Renal cortical epithelial cell (primary cell): ENCODE results near the gene MBNL2. TPM values are rescaled to one million over a fixed set of nuclear protein-coding genes. Genes with fewer than 3 reads are reported as not detected.
"Not testable (repeated sequence)": the region's sequence is repeated elsewhere in the genome, so short reads cannot be mapped to it uniquely, and the experiment has no call there.

Source experiments
- DNase-seq: peaks from one replicate; pipeline ENCODE4 v3.0.0-alpha.2; 2011; ENCODE audit warnings: low read depth
- total RNA-seq: library from RNA; depleted of rRNA; stranded (reverse); fragments of >200 nt; gene quantifications from 2 replicates; pipeline ENCODE4 v1.2.3, GENCODE V29; 2014

MBNL2 gene
- 36.5 and 124 TPM in 2 replicates for total RNA-seq

DNA sequence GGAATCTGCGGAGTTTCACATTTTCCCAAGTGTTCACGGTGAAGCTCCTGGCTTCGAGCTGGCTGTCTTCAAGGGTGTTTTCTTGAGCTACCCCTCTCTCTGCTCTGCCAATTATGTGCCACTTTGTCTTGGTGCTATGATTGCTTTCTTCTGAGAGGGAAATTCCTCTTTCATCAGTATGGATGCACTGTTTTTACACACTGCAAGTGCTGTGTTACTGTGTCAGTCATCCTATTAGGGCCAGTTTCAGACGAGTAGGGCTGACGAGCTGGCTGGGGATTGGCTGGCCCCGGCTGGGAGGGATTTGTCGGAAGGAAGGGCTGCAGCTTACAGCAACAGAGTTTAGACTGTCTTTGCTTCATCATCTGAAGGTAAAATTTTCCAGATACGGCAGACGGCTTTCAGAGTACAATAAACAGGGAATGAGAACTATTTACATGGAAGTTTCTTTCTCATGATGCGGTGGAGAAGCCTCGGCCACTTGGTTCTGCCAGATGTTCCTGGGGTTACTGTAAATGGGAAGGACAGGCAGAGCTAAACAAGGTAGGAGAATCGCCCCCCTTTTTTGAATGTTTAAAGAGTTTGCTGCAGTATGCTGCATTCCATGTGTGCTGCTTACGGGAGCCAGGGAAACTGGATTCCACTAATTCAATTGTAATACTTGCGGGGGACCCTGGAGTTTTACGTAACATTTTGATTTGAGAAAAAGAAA, at the start of gene MBNL2:
Gene MBNL2 (plus strand): TSS at position 345 of the 712 bp plus-strand sequence. CDS start 53,903 bp downstream, outside the sequence.
- DNase-seq: peak; percentile 96

- no peak for DNase-seq
These were observed 47.5 kb upstream of the MBNL2 start for GRCh38 chr13:97174638-97175037.

DNA sequence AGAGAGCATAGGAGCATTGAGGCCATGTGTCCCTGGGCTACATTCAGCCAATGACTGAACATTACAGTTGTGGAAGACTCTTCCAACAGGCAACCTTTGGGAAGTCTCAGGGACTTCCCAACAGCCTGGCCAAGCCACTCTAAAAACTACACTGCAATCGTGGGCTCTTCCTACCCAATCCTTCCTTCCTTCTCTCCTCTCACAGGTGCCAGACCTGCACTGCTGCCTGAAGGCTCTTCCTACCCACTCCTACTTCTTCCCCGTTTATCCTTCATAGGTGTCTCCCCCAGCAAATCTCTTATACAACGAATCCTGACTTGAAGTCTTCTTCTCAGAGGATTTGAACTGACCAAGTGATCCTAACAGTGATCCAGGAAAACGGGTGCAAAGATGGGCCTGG, 47.1 kb upstream of the MBNL2 start:
- no peak for DNase-seq

DNA sequence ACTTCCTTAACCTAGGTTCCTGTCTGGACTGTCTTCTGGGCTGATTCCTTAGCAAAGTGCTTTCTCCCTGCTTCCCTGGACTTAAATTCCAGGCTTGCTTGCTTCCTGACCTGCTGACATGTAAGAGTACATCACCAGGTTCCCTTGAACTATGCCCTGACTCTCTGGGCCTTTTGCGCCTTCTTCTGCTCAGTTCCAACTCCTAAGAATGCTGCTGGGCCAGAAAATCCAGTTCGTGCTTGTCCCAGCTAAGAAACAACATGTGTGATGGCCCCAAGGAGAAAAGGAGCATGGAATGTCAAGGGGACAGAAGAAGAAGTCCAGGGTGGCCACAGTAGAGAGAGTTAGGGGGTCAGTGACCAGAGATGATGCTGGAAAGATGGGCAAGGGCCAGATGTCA, 42.6 kb upstream of the MBNL2 start:
- DNase-seq: no peak

- no peak for DNase-seq
These were observed 39.8 kb upstream of the MBNL2 start for GRCh38 chr13:97182111-97182890.

DNA sequence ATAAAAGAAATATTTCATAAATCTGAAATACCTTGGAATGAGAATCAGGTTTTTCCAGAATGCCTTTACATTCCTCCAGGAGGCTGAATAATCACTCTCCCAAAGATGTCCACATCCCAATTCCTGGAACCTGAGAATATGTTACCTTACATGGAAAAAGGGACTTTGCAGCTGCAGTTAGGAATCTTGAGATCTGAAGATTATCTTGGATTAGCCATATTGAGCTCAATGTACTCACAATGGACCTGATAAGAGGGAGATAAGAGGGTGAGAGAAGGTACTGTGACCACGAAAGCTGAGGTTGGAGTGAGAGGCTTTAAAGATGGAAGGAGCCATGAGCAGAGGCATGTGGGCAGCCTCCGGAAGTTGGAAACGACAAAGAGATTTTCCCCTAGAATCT, 36.8 kb upstream of the MBNL2 start:
- no peak for DNase-seq

DNA sequence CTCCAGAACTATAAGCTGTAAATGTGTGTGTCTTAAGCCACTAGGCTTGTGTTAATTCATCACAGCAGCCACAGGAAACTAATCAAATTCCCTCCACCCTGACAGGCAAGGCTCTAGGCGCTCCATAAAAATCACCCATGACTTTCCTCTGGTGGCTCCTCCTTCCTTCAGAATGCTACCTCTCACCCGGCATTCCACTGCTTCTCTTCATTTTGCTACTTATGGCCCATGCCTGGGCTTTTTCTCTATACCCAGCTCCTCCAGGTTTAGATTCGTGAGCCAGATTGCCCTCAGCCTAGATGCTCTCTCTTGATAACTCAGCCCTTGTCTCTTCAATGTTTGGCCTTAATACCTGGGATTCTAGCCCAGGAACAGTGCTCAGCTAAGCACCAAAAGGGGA, 36.4 kb upstream of the MBNL2 start:
- DNase-seq: no peak

DNA sequence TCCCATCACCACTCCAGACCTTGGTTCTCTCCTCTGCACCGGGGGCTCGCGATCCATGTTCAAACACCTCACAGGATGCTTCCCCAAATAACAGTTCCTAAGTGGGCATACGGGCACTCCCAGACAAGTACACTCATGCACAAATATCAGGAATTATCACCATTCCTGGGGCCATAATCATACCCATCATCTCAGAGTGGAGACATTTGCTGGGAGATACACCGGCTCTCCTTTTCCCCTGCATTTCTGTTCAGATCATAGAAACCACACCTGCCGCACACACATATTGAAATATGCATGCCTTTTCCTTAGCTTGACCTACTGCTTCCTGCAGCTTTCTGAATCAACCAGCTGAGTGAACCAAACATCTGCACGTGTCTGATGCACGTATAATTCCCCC, 33.9 kb upstream of the MBNL2 start:
- no peak for DNase-seq

GRCh38 chr13:97189928-97190327, 32.2 kb upstream of the MBNL2 start:
- no peak for DNase-seq

GRCh38 chr13:97191142-97191541, 31.0 kb upstream of the MBNL2 start:
- DNase-seq: no peak

DNA sequence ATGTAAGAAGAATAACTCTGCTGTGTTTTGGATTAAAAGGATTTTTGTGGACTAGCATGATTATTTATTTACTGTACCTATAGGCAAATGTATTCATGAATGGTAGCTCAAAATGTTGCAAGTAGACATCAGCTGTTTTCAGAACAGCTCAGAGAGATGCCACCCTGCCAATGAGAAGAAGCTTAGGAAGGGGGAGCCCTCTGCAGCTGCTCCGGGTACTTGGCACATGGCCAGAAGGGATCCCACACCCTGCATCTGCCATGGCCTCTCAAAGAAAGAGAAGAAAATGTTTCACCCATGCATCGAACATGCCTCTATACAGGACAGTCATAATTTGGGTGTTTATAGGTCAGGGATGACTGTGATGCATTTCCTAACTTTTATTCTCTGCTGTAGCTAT, 30.5 kb upstream of the MBNL2 start:
- no peak for DNase-seq

DNA sequence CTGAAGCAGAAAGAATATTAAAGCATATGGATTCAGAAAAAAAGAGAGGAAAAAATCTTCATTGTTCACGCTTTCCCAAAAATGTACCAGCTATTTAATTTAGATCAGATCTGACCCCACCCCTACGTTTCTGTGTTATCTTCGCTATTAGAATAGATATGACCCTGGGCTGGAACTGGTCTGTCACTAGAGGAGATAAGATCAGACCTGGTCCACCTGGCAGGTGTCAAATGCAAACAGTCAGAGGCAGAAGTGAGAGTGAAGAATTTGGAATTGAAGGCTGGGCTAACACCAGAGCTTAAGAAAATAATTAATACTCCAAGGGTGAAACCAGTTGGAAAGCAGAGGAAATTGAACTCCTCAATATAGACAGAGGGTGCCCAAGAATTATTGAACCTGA, 30.0 kb upstream of the MBNL2 start:
- DNase-seq: peak; percentile 17

DNA sequence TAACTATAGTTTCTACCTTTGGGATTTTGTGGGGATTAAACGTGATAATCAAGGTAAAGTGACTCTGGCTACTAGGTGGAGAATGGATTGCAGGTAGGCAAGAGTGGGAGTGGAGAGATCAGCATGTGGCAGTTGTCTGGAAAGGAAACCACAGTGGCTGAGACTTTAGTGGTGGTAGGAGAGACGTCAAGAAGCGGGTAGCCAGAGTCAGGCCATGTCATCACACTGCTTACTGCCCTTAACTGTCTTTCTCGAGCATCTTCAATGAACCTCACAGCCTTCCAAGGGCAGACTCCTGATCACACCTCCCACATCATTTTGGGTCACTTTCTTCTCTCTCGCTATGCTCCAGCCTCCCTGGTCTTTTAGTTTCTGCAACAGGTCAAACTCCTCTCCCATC, 28.6 kb upstream of the MBNL2 start:
- no peak for DNase-seq

GRCh38 chr13:97194479-97194878, 27.7 kb upstream of the MBNL2 start:
- peak; percentile 63 for DNase-seq

DNA sequence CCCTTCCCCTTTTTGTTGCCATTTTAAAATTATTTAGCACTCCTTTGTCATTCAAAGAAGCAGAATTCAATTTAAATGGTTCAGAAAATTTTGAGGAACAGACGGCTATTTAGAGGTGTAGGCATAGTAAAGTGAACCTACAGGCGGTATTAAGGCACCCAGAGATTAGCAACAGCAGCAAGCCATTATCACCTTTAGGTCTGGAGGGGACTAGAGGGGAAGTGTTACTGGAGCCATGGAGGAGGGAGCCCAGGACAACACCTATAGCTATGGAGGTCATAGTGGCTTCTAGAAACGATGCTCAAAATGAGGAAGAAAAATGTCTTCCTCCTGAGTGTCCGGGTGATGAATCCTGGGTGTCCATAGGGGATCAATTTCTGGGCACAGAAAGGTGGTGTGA, 25.8 kb upstream of the MBNL2 start:
- DNase-seq: no peak

DNA sequence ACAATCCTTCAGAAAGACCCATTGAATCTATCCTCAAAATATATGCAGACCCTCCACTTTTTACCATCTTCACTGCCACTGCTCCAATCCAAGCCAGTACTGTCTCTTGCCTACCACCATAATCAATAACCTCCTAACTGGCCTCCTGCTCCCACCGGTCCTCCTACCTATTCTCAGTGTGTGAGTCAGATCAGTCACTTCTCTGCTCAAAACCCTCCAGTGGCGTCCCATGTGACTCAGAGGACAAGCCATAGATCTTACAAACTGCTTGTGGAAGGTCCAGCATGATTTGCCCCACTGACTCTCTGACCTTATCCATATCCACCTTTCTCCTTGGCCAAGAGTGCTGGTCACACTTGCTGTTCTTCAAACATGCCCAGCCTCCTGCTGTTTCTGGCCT, 23.4 kb upstream of the MBNL2 start:
- no peak for DNase-seq

DNA sequence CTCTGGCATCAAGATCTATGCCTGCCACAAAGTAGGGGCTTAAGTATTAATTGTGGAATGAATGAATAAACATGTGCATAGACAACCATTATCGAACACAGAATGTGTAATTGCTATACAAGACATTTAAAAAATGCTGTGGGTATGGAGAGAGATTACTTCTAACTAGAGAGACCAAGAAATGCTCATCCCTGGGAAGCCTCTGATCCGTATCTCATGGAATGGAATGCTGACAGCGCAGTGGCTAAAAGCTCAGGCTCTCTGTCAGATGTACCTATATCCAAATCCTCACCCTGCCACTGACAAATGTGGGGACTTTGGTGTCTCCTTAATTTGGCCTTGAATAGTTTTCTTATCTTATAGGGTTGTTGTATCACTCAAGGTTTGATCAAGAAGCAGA, 22.7 kb upstream of the MBNL2 start:
- no peak for DNase-seq

DNA sequence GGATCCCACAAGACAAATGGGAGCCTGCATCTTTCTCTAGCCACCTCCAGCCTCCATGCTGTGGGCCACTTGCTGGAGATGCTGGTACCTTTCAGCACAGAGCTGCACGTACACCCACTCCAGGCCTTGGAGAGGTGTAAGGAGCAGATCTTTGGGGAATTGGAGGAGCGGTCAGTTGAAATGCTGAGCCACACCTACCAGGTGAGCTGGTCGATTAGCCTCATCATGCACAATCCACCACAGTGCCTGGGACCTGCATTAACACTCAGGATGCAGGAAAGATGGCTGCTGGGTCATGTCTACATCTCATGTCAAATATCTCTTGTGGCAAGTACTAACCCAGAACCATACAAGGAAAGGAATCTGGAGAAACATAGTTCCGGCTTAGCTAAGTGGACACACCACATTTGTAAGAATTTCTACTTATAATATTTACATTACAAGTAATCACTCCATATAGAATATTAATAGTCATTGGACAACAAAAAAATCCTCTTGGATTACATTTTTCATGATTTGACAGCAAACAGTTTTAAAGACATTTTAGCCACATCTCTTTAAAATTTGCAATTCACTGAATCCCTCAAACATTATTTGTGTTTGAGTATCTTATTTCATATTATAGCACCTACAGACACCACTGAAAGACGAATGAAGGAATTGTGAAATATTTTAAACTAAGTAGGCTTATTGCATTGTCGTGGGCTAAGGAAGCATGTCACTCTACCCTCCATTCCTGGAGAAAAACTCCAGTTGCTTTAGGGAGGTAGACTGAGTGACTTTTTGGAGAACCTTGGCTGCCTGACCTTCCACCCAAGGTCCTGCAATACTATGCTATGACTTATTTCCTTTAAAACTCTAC, 21.8 kb upstream of the MBNL2 start:
- no peak for DNase-seq

- no peak for DNase-seq
These were observed 19.4 kb upstream of the MBNL2 start for GRCh38 chr13:97202761-97203160.

DNA sequence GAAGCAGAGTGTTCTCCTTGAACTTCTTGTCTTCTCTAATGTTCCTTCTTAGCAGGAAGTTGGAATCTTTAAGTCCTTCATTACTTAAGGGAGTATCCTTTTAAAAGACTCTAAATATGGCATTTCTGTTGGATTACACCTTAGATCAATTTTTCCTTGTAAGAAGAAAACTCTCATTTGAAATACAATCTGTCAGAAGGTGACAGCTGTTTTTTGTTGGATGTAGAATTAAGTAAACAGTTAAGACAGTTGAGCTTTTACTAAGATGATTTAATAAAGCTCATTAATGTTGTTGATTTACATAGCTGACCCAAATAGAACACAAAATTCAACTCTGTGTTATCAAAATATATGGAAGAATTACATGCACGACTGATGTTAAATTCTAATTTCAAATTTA, 16.7 kb upstream of the MBNL2 start:
- no peak for DNase-seq

GRCh38 chr13:97205982-97206381, 16.2 kb upstream of the MBNL2 start:
- DNase-seq: no peak

DNA sequence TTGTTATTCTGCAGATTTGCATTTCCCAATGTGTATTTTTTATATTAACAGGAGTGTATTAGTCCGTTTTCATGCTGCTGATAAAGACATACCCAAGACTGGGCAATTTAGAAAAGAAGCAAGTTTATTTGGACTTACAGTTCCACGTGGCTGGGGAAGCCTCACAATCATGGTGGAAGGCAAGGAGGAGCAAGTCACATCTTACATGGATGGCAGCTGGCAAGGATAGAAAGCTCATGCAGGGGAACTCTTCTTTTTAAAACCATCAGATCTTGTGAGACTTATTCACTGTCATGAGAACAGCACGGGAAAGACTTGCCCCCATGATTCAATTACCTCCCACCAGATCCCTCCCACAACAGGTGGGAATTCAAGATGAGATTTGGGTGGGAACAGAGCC, 14.9 kb upstream of the MBNL2 start:
- DNase-seq: not testable (repeated sequence)

DNA sequence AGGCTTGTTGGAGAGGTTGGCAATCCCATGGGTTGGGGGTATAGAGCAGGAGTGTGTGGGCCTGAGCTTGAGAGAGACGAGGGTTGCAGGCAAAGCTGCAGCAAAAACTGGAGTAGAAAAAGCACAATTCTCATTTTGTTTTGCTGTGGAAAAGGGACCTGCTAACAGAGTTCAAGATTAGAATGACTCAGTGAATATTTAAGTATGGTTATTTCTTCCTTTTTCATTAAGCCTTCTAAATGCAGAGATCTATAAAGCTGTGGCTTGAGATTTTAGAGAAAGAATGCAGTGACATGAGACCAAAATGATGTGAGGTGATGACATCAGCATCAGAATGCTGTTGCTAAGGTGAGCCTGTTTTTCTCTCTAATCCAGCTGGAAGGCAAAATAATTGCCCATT, 10.8 kb upstream of the MBNL2 start:
- DNase-seq: peak; percentile 37
